Mesenteric fat pad (tissue), 1 donor: ENCODE data around the gene AARS1. TPM values are rescaled to one million over a fixed set of nuclear protein-coding genes. Genes with fewer than 3 reads are reported as not detected.
"Not testable (repeated sequence)": the region's sequence is repeated elsewhere in the genome, so short reads cannot be mapped to it uniquely, and the experiment has no call there.

Experiments used
- DNase-seq: peaks from one replicate; pipeline ENCODE4 v3.0.0-alpha.2; 2020; ENCODE audit warnings: low spot score
- total RNA-seq: library from RNA; stranded (reverse); fragmentation: NEBNext Ultra II Directional; extraction: Animal tissue kit (Norgen Biotek cat#: 25700); gene quantifications from one replicate; pipeline ENCODE4 v1.2.1, GENCODE V29; 2021
- donor health status: DM: yes; HTN: yes; CAD: no.

Gene AARS1
- total RNA-seq, 1 donor from 2014 or later: 100 TPM

DNA sequence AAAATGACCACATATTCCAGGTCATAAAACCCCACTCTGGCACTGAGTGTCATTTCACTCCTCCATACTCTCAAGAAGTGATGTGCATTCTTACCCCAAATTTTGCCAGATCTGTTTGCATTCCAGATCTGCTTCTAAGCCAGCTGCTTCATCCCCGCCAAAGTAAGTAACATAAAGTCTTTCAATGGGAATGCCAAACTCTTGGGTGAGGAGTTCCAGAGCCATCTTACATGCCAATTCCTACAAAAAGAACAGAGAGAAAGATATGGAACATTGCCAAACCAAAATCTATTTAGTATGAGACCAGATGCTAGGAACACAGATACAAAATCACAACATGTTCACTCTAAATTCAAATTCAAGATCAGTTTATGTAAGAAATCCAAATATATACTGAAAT lies 12.9 kb downstream of the AARS1 start:
- DNase-seq: no peak

GRCh38 chr16:70271696-70272095 lies 17.6 kb downstream of the AARS1 start:
- no peak for DNase-seq

GRCh38 chr16:70270176-70270575 lies 19.1 kb downstream of the AARS1 start:
- no peak for DNase-seq

DNA sequence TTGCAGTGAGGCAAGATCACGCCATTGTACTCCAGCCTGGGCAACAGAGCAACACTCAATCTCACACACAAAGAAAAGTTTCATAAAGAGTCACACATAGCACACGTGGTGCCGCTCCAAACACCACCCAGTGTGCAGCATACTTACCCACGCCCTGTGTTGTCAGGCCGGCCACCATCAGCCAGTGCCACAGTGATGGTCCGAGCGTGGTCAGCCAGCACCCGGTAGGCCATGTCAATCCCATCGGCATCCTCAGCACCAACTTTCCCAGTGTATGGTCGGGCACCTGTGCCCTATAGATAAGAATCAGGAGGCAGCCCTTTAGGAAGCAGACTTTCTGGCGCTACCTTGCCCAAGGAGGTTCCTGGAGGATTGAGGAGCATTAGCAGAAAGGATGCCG lies 19.8 kb downstream of the AARS1 start:
- no peak for DNase-seq

GRCh38 chr16:70267922-70268321 lies 21.4 kb downstream of the AARS1 start:
- DNase-seq: not testable (repeated sequence)

GRCh38 chr16:70267516-70267915 lies 21.8 kb downstream of the AARS1 start:
- DNase-seq: no peak

GRCh38 chr16:70259903-70260302 lies 29.4 kb downstream of the AARS1 start:
- peak; percentile 5 for DNase-seq

DNA sequence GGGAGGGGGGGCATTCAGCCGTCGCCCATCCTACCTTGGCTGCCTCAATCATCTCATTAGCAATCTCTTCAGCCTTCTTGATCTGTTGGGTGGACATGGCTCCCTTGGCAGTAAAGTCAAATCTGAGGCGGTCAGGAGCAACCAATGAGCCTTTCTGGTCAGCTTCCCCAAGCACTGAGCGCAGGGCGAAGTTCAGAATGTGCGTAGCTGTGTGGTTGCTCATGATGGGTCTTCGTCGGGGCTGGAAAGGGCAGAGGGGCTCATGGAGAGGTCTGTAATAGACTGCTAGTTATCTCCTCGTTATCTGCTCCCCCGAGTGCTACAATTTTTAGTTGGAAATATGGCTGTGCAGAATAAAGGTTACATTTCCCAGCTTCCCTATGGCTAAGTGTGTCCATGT lies 30.4 kb downstream of the AARS1 start:
- DNase-seq: peak; percentile 39

DNA sequence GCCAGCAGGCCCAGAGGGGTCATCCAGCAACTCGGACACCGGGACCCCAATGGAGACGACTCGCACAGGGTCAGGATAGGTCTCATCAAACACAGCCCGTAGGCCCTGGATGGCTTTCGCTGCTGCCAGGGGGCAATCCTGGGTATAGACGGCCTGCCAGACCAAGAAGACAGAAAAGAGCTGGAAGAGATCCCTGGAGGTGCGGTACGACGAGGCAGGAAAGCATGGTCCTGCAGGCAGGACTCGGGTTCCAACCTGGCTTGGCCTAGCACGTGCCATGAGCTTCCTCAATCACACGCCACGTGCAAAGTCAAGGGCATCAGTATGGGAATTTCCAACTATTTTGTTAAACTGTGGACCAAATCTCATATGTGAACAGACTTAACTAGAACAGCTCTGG lies 31.2 kb downstream of the AARS1 start:
- DNase-seq: peak; percentile 79

- DNase-seq: peak; percentile 39
Measured at GRCh38 chr16:70257391-70257790, 31.9 kb downstream of the AARS1 start.

DNA sequence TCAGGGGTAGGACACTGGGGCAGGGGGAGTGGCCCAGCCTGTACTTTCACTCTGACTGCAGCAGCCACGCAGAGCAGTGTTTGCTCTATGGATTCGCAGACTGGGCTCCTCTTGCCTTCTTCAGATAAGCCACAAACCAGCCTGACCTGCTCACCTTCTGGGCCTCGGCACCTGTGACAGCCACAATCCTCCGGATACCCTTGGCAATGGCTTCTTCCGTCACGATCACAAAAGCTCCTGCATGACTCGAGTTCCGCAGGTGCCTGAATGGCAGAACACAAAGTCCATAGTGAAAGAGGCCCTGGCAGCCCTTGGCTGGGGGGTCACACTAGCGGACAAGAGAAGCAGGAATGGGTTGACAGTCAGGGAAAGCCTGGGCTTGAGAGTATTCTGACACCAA lies 33.7 kb downstream of the AARS1 start:
- DNase-seq: peak; percentile 76

DNA sequence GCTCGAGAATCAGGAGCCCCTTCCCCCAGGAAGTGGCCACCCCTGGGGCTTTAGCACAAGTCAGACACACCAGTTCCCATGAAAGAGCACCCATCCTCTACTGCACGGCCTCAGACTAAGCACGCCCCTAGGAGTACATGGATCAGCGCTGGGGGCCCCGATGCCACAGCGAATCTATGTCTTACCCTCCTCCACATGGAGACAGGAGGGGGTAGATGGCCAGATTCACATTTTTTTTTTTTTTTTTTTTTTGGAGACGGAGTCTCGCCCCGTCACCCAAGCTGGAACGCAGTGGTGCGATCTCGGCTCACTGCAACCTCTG lies 34.4 kb downstream of the AARS1 start:
- DNase-seq: no peak

DNA sequence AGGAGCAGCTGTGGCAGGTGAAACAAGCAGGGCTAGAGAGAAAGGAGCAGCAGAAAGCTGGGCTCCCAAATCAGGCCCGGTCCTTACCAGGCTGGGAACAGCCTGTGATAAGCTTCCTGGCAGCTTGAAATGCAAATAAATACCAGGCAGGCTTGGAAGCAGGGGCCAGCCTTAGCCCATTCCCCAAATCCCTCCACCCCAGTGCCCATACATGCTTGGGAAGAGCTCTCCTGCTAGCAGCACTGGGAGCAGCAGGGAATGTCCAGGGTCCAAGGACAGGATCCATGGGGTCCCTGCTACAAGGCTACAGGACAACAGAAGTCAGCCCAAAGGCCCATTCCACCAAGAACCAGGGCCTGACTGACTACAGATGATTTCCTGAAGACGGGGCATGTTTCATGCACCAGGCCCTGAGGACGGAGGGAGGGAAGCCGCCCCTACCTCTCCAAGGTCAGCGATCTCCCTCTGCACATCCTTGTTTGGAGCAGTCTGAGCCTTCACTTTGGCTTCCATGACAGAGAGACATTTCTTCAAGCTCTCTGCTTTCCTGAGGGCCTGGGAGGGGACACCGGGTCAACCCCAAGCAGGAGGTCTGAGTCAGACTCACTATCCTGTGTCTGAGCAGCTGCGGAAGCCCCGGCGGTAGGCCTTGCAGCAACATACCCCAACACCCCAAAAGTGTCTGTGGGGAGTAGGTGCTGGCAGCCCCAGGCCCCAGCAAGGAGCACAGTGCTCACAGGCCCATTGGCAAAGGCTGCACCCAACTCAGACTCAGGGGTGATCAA lies 34.9 kb downstream of the AARS1 start:
- peak; percentile 81 for DNase-seq

DNA sequence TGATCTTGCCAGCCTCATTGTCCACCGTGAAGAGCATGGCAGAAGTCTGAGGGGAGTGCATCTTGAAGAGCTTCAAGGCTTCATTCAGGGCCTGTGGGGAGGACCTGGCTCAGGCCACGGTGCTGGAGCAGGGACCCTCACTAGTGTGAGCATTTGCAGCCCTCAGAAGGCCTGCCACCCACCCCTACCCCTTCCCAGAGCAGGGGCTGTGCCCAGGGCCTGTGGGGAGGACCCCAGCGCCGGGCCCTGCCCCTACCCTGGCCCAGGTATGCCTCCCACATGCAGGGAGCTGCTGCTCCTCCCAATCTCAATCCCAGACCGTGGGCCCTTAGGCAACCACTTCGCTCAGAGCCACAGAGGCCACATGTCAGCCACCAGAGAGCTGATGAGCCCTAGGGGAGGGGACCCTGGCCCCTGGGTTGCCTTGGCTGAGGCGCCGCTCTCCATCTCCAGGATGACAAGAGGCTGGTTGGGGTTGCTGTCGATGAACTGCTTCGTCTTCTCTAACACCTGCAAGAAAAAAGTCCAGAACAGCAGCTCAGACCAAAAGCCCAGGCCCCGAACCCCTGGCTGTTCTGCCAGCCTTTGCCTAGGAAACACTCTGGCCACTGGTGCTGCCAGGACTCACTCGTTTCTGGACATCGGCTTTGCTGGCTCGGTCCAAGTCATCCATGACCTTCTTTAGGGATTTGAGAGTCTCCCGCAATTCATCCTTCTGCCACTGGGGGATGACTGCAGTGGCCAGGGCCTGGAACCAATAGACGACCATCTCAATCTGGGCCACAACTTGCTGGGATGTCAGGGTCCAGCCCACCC lies 35.8 kb downstream of the AARS1 start:
- DNase-seq: peak; percentile 74

- peak; percentile 64 for DNase-seq
Measured at GRCh38 chr16:70252355-70252988, 36.8 kb downstream of the AARS1 start.

- peak; percentile 96 for DNase-seq
Measured at GRCh38 chr16:70251629-70252354, 37.5 kb downstream of the AARS1 start, which contains the start of gene EXOSC6. Gene EXOSC6, minus strand, starts transcription at chr16:70251940. Its CDS starts 40 bp downstream, at chr16:70251900.

- DNase-seq: peak; percentile 88
Measured at GRCh38 chr16:70250748-70251628, 38.3 kb downstream of the AARS1 start.

- DNase-seq: not testable (repeated sequence)
Measured at GRCh38 chr16:70249697-70250096, 39.6 kb downstream of the AARS1 start.

DNA sequence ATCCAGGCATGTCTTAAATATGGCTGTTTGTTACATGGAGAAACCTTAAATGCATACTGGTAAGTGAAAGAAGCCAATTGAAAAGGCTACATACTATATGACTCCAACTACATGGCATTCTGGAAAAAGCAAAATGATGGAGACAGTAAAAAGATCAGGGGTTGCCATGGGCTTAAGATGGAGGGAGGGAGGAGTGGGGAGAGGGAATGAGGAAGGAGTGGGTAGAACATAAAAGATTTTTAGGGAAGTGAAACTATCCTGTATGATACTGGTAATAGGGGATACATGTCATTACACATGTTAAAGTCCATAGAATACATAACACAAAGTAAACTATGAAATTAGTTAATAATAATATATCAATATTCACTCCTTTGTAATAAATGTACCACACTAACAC lies 50.5 kb downstream of the AARS1 start:
- not testable (repeated sequence) for DNase-seq

GRCh38 chr16:70231831-70232230 lies 57.5 kb downstream of the AARS1 start:
- DNase-seq: not testable (repeated sequence)
